HepG2 (cell line): ENCODE measurements around the gene SMYD1. TPM values are rescaled to one million over a fixed set of nuclear protein-coding genes. Genes with fewer than 3 reads are reported as not detected.

Experiments
- ARID5B ChIP-seq: IDR thresholded peaks from 2 replicates; pipeline ENCODE4 v1.4.0; 2020; ENCODE audit warnings: mild to moderate bottlenecking, missing genetic modification reagents
- ARNT2 ChIP-seq: sonication (generic); formaldehyde crosslinking; IDR thresholded peaks from 2 replicates; pipeline ENCODE4 v1.8.0; 2022; ENCODE audit warnings: mild to moderate bottlenecking, low read depth, missing genetic modification reagents, moderate library complexity
- CREB1 ChIP-seq, 2 experiments: fragments of 450-650 bp in 1 of 2; IDR thresholded peaks; 2 replicates each; pipeline ENCODE4 v1.6.1; 2016 to 2017; ENCODE audit warnings: control low read depth in 1 of 2, mild to moderate bottlenecking in 1 of 2, missing compliant biosample characterization in 1 of 2, missing genetic modification characterization in 1 of 2
- FOSL1 ChIP-seq: sonication (generic); formaldehyde crosslinking; IDR thresholded peaks from 2 replicates; pipeline ENCODE4 v1.9.0; 2021; ENCODE audit warnings: missing genetic modification reagents, borderline replicate concordance
- HCFC1 ChIP-seq: fragments of 150-350 bp; IDR thresholded peaks from 2 replicates; pipeline ENCODE4 v1.6.1; 2014; ENCODE audit warnings: low read depth, low read length
- IKZF5 ChIP-seq: IDR thresholded peaks from 2 replicates; pipeline ENCODE4 v1.6.1; 2018; ENCODE audit warnings: missing genetic modification reagents, mild to moderate bottlenecking, missing compliant biosample characterization
- MIXL1 ChIP-seq: IDR thresholded peaks from 2 replicates; pipeline ENCODE4 v1.6.1; 2016
- MLXIP ChIP-seq: sonication (generic); formaldehyde crosslinking; IDR thresholded peaks from 2 replicates; pipeline ENCODE4 v1.9.0; 2021; ENCODE audit warnings: missing genetic modification reagents, borderline replicate concordance
- PHB2 ChIP-seq: fragments of 450-650 bp; IDR thresholded peaks from 2 replicates; pipeline ENCODE4 v1.6.1; 2018; ENCODE audit not compliant: partially characterized antibody
- PTBP1 ChIP-seq: fragments of 200-400 bp; formaldehyde crosslinking; IDR thresholded peaks from 2 replicates; pipeline ENCODE4 v1.6.1; 2018; ENCODE audit warnings: low read length, low read depth; ENCODE audit not compliant: poor library complexity, severe bottlenecking
- RBM39 ChIP-seq: fragments of 200-400 bp; formaldehyde crosslinking; IDR thresholded peaks from one replicate; pipeline ENCODE4 v1.6.1; 2018; ENCODE audit warnings: antibody characterized with exemption, mild to moderate bottlenecking, low read depth, low read length; ENCODE audit not compliant: poor library complexity, severe bottlenecking
- TBL1XR1 ChIP-seq: fragments of 150-350 bp; IDR thresholded peaks from 2 replicates; pipeline ENCODE4 v1.6.1; 2014; ENCODE audit warnings: borderline replicate concordance, low read length; ENCODE audit not compliant: partially characterized antibody
- ZFP41 ChIP-seq: sonication (generic); formaldehyde crosslinking; IDR thresholded peaks from 2 replicates; pipeline ENCODE4 v1.4.0; 2020; ENCODE audit warnings: mild to moderate bottlenecking, missing genetic modification reagents, borderline replicate concordance
- ZNF142 ChIP-seq: sonication (generic); formaldehyde crosslinking; IDR thresholded peaks from 2 replicates; pipeline ENCODE4 v1.4.0; 2020; ENCODE audit warnings: missing genetic modification reagents
- ZNF740 ChIP-seq: sonication (generic); formaldehyde crosslinking; IDR thresholded peaks from 2 replicates; pipeline ENCODE4 v1.4.0; 2020; ENCODE audit warnings: missing genetic modification reagents
- polyA plus RNA-seq, 8 experiments: library from polyadenylated mRNA; depleted of rRNA in 3 of 8; stranded (reverse) in 7 of 8; unstranded in 1 of 8; fragments of >200 nt; fragmentation: Illumina TruSeq in 4 of 8; extraction: Trizol in 4 of 8; gene quantifications; 2 replicates each; pipeline versions ENCODE4 v1.2.1 to v1.2.3, GENCODE V29; 2011 to 2016; ENCODE audit warnings: low read depth in 4 of 8, missing spikeins in 1 of 8, mixed read lengths in 1 of 8; ENCODE audit not compliant: insufficient read depth in 1 of 8
- total RNA-seq, 5 experiments: library from RNA; depleted of rRNA; stranded (reverse); fragments of >200 nt; fragmentation: Illumina TruSeq; extraction: Trizol; gene quantifications; 2 replicates each; pipeline ENCODE4 v1.2.3, GENCODE V29; 2016; ENCODE audit warnings: low read depth in 1 of 5

SMYD1 gene
- total and polyA plus RNA-seq, 2 of the 13 experiments (the other 11 are each of a cell fraction or from before 2014, with no cell fraction given), result not detected

GRCh38 chr2:88159955-88160415 is 92.4 kb downstream of the SMYD1 start (continued):
- peak; percentile 69; the same call in 1 of the 2 replicates for TF ChIP-seq ARID5B (CRISPR knock-in tag)
- TF ChIP-seq CREB1 (IDR thresholded peaks at IDR 0.05), result no peak
- peak; percentile 60; the same call in 1 of the 2 replicates for TF ChIP-seq CREB1 (CRISPR knock-in tag; IDR thresholded peaks at IDR 0.05)
- TF ChIP-seq MLXIP (CRISPR knock-in tag), result no peak
- TF ChIP-seq RBM39, result no peak
- TF ChIP-seq ZNF740 (CRISPR knock-in tag), result no peak
- TF ChIP-seq ARNT2, result no peak
- no peak for TF ChIP-seq PTBP1
- TF ChIP-seq TBL1XR1, result no peak
- TF ChIP-seq HCFC1, result no peak
- peak; percentile 73; the same call in 1 of the 2 replicates for TF ChIP-seq MIXL1 (CRISPR knock-in tag)
- TF ChIP-seq ZFP41 (CRISPR knock-in tag), result no peak
- no peak for TF ChIP-seq ZNF142
- no peak for TF ChIP-seq FOSL1 (CRISPR knock-in tag)
- TF ChIP-seq IKZF5, result peak; percentile 51; the same call in 1 of the 2 replicates
- TF ChIP-seq PHB2, result no peak
